GM12878 (cell line): ENCODE results near the gene PKD1L1.
"Not testable (repeated sequence)": the region's sequence is repeated elsewhere in the genome, so short reads cannot be mapped to it uniquely, and the experiment has no call there.

Experiments used
- CHD4 ChIP-seq: fragments of 200-600 bp; sonication (generic); IDR thresholded peaks from 2 replicates; pipeline ENCODE4 v1.6.1; 2016; ENCODE audit warnings: mild to moderate bottlenecking
- CTCF ChIP-seq, 3 experiments: IDR thresholded peaks in 2 of 3; conservative IDR thresholded peaks in 1 of 3; 2 replicates each; pipeline ENCODE4 v1.5.1; 2011; ENCODE audit warnings: low read depth in 3 of 3, low read length in 3 of 3, mild to moderate bottlenecking in 3 of 3, control low read depth in 2 of 3, moderate library complexity in 2 of 3, inconsistent platforms in 1 of 3, mixed read lengths in 1 of 3; ENCODE audit not compliant: control insufficient read depth in 2 of 3, insufficient read depth in 1 of 3; ENCODE audit errors: extremely low read depth in 1 of 3
- MAX ChIP-seq: IDR thresholded peaks from 2 replicates; pipeline ENCODE4 v1.6.1; 2012; ENCODE audit warnings: low read depth, low read length, improper control_type of control experiment
- PBX3 ChIP-seq: IDR thresholded peaks from 2 replicates; pipeline ENCODE4 v1.6.1; 2011; ENCODE audit warnings: mild to moderate bottlenecking, low read depth, low read length, moderate library complexity; ENCODE audit not compliant: insufficient replicate concordance
- SIN3A ChIP-seq: IDR thresholded peaks from 2 replicates; pipeline ENCODE4 v1.6.1; 2012; ENCODE audit warnings: low read depth, low read length, improper control_type of control experiment

DNA sequence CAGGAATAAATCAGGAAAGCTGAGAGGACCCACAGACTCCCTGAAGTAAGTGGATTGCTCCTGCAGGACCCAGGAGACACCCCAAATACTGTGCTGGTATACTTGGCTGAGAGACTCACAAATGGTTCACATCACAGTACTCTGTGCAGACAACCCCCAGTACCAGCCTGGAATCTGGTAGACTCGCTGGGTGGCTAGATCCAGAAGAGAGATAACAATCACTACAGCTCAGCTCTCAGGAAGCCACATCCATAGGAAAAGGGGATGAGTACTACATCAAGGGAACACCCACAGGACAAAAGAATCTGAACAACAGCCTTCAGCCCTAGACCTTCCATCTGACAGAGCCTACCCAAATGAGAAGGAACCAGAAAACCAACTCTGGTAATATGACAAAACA is 31.8 kb downstream of the PKD1L1 start:
- not testable (repeated sequence) for TF ChIP-seq CTCF (IDR thresholded peaks at IDR 0.05 in 2 of 3, conservative IDR thresholded peaks at IDR 0.05 in 1 of 3; ENCODE audit: control insufficient read depth in 2 of 3, extremely low read depth in 1 of 3, insufficient read depth in 1 of 3, low read depth in 3 of 3, low read length in 3 of 3); MAX; PBX3; SIN3A; CHD4
